ENCODE results near the gene CDX1.

The CDX1 gene

GRCh38 chr5:150213530-150213929, 47.0 kb downstream of the CDX1 start:
- Histone ChIP-seq H3K4me1 (ENCODE audit: control insufficient read depth, insufficient read depth, low read depth, low read length) (peaks cover 12% of the 10 kb centered on the region), H3K79me1 (replicated peaks; ENCODE audit: low read length, poor library complexity, severe bottlenecking) (no peaks in the 10 kb centered on the region), H3K4ac (ENCODE audit: low read depth in 1 of 2, low read length in 2 of 2) (no peak overlapping the region), H2BK12ac (ENCODE audit: low read length in 2 of 2) (no peak overlapping the region), H2BK120ac (ENCODE audit: low read depth, low read length) (no peak overlapping the region), H2BK15ac (ENCODE audit: low read depth, poor library complexity, severe bottlenecking) (no peak overlapping the region), H3K18ac (ENCODE audit: low read depth in 1 of 2, low read length in 2 of 2) (no peak overlapping the region), H2AFZ (ENCODE audit: low read depth, low read length) (no peak overlapping the region), H3K14ac (ENCODE audit: low read length in 2 of 2) (no peak overlapping the region), H2AK5ac (ENCODE audit: low read length, severe bottlenecking) (no peak overlapping the region), H3K36me3 (ENCODE audit: control insufficient read depth in 1 of 2, insufficient read depth in 2 of 2, low read depth in 1 of 2, low read length in 2 of 2) (no peaks in the 10 kb centered on the region), H3K9me3 (ENCODE audit: control insufficient read depth, low read length) (no peaks in the 10 kb centered on the region), H3K4me3 (ENCODE audit: insufficient read depth in 1 of 2, low read depth in 1 of 2, low read length in 2 of 2) (peak overlapping the region in 1 of 2 experiments; percentile 13), H3K4me2 (ENCODE audit: low read length, poor library complexity, severe bottlenecking) (no peak overlapping the region), H4K8ac (ENCODE audit: low read length) (no peak overlapping the region), H3K9ac (ENCODE audit: low read length) (peak overlapping the region; percentile 74), H3K23ac (ENCODE audit: low read length in 2 of 2) (no peak overlapping the region), H3K27ac (ENCODE audit: low read length, poor library complexity, severe bottlenecking) (no peak overlapping the region), H4K91ac (ENCODE audit: low read length) (no peak overlapping the region), H2BK5ac (ENCODE audit: low read depth, low read length, poor library complexity, severe bottlenecking) (no peak overlapping the region), H3K27me3 (ENCODE audit: control insufficient read depth in 1 of 2, insufficient read depth in 1 of 2, low read length in 2 of 2) (no peaks in the 10 kb centered on the region)
- DNase-seq = peak; percentile 18
- 60% methylated on average over 6 of the region's 6 CpGs for WGBS

- no peak overlapping the region for H2BK120ac ChIP-seq (ENCODE audit: low read depth, low read length)
- no peak overlapping the region for H3K14ac ChIP-seq (ENCODE audit: low read length in 2 of 2)
- no peaks in the 10 kb centered on the region for H3K36me3 ChIP-seq (ENCODE audit: control insufficient read depth in 1 of 2, insufficient read depth in 2 of 2, low read depth in 1 of 2, low read length in 2 of 2)
- WGBS = 79% methylated on average over 7 of the region's 7 CpGs
- H3K18ac ChIP-seq (ENCODE audit: low read depth in 1 of 2, low read length in 2 of 2) = no peak overlapping the region
- peak overlapping the region in 1 of 2 experiments; percentile 6 for H2BK12ac ChIP-seq (ENCODE audit: low read length in 2 of 2)
- no peak overlapping the region for H3K4me2 ChIP-seq (ENCODE audit: low read length, poor library complexity, severe bottlenecking)
- DNase-seq = peak; percentile 44
- no peak overlapping the region for H2AFZ ChIP-seq (ENCODE audit: low read depth, low read length)
- no peak overlapping the region for H2BK15ac ChIP-seq (ENCODE audit: low read depth, poor library complexity, severe bottlenecking)
- H3K23ac ChIP-seq (ENCODE audit: low read length in 2 of 2) = no peak overlapping the region
- H3K4ac ChIP-seq (ENCODE audit: low read depth in 1 of 2, low read length in 2 of 2) = peak overlapping the region in 1 of 2 experiments; percentile 24
- H3K9ac ChIP-seq (ENCODE audit: low read length) = peak overlapping the region; percentile 74
- H4K91ac ChIP-seq (ENCODE audit: low read length) = no peak overlapping the region
- H3K4me1 ChIP-seq (ENCODE audit: control insufficient read depth, insufficient read depth, low read depth, low read length) = peaks cover 5% of the 10 kb centered on the region
- H2AK5ac ChIP-seq (ENCODE audit: low read length, severe bottlenecking) = no peak overlapping the region
- H2BK5ac ChIP-seq (ENCODE audit: low read depth, low read length, poor library complexity, severe bottlenecking) = no peak overlapping the region
- no peaks in the 10 kb centered on the region for H3K79me1 ChIP-seq (replicated peaks; ENCODE audit: low read length, poor library complexity, severe bottlenecking)
- H3K27ac ChIP-seq (ENCODE audit: low read length, poor library complexity, severe bottlenecking) = no peak overlapping the region
- no peaks in the 10 kb centered on the region for H3K9me3 ChIP-seq (ENCODE audit: control insufficient read depth, low read length)
- peak overlapping the region; percentile 5 for H4K8ac ChIP-seq (ENCODE audit: low read length)
- no peak overlapping the region for H3K4me3 ChIP-seq (ENCODE audit: insufficient read depth in 1 of 2, low read depth in 1 of 2, low read length in 2 of 2)
- H3K27me3 ChIP-seq (ENCODE audit: control insufficient read depth in 1 of 2, insufficient read depth in 1 of 2, low read length in 2 of 2) = no peaks in the 10 kb centered on the region
Observed at GRCh38 chr5:150214289-150214688, 47.7 kb downstream of the CDX1 start.

- H3K79me1 ChIP-seq (replicated peaks; ENCODE audit: low read length, poor library complexity, severe bottlenecking) = no peaks in the 10 kb centered on the region
- no peak overlapping the region for H4K8ac ChIP-seq (ENCODE audit: low read length)
- H3K4me3 ChIP-seq (ENCODE audit: insufficient read depth in 1 of 2, low read depth in 1 of 2, low read length in 2 of 2) = no peak overlapping the region
- no peak overlapping the region for H2BK12ac ChIP-seq (ENCODE audit: low read length in 2 of 2)
- no peak overlapping the region for H2AFZ ChIP-seq (ENCODE audit: low read depth, low read length)
- H2AK5ac ChIP-seq (ENCODE audit: low read length, severe bottlenecking) = no peak overlapping the region
- no peak overlapping the region for H4K91ac ChIP-seq (ENCODE audit: low read length)
- no peak overlapping the region for H2BK15ac ChIP-seq (ENCODE audit: low read depth, poor library complexity, severe bottlenecking)
- H2BK120ac ChIP-seq (ENCODE audit: low read depth, low read length) = no peak overlapping the region
- no peak overlapping the region for H2BK5ac ChIP-seq (ENCODE audit: low read depth, low read length, poor library complexity, severe bottlenecking)
- H3K23ac ChIP-seq (ENCODE audit: low read length in 2 of 2) = no peak overlapping the region
- no peaks in the 10 kb centered on the region for H3K27me3 ChIP-seq (ENCODE audit: control insufficient read depth in 1 of 2, insufficient read depth in 1 of 2, low read length in 2 of 2)
- peak overlapping the region in 1 of 2 experiments; percentile 42 for H3K14ac ChIP-seq (ENCODE audit: low read length in 2 of 2)
- no peak overlapping the region for H3K4me2 ChIP-seq (ENCODE audit: low read length, poor library complexity, severe bottlenecking)
- H3K4ac ChIP-seq (ENCODE audit: low read depth in 1 of 2, low read length in 2 of 2) = no peak overlapping the region
- H3K9ac ChIP-seq (ENCODE audit: low read length) = peak overlapping the region; percentile 74
- H3K18ac ChIP-seq (ENCODE audit: low read depth in 1 of 2, low read length in 2 of 2) = no peak overlapping the region
- no peaks in the 10 kb centered on the region for H3K9me3 ChIP-seq (ENCODE audit: control insufficient read depth, low read length)
- peaks cover 3% of the 10 kb centered on the region for H3K4me1 ChIP-seq (ENCODE audit: control insufficient read depth, insufficient read depth, low read depth, low read length)
- 88% methylated on average over 8 of the region's 10 CpGs for WGBS
- no peak for DNase-seq
- no peaks in the 10 kb centered on the region for H3K36me3 ChIP-seq (ENCODE audit: control insufficient read depth in 1 of 2, insufficient read depth in 2 of 2, low read depth in 1 of 2, low read length in 2 of 2)
- no peak overlapping the region for H3K27ac ChIP-seq (ENCODE audit: low read length, poor library complexity, severe bottlenecking)
Observed at GRCh38 chr5:150215979-150216944, 49.7 kb downstream of the CDX1 start.

- Histone ChIP-seq H3K27ac (ENCODE audit: low read length, poor library complexity, severe bottlenecking) (no peak overlapping the region), H4K91ac (ENCODE audit: low read length) (peak overlapping the region; percentile 10), H3K36me3 (ENCODE audit: control insufficient read depth in 1 of 2, insufficient read depth in 2 of 2, low read depth in 1 of 2, low read length in 2 of 2) (no peaks in the 10 kb centered on the region), H2AFZ (ENCODE audit: low read depth, low read length) (no peak overlapping the region), H3K9ac (ENCODE audit: low read length) (peak overlapping the region; percentile 53), H4K8ac (ENCODE audit: low read length) (no peak overlapping the region), H2AK5ac (ENCODE audit: low read length, severe bottlenecking) (no peak overlapping the region), H2BK12ac (ENCODE audit: low read length in 2 of 2) (no peak overlapping the region), H2BK120ac (ENCODE audit: low read depth, low read length) (no peak overlapping the region), H3K4me3 (ENCODE audit: insufficient read depth in 1 of 2, low read depth in 1 of 2, low read length in 2 of 2) (no peak overlapping the region), H3K9me3 (ENCODE audit: control insufficient read depth, low read length) (no peaks in the 10 kb centered on the region), H2BK5ac (ENCODE audit: low read depth, low read length, poor library complexity, severe bottlenecking) (no peak overlapping the region), H3K4ac (ENCODE audit: low read depth in 1 of 2, low read length in 2 of 2) (no peak overlapping the region), H3K27me3 (ENCODE audit: control insufficient read depth in 1 of 2, insufficient read depth in 1 of 2, low read length in 2 of 2) (no peaks in the 10 kb centered on the region), H3K79me1 (replicated peaks; ENCODE audit: low read length, poor library complexity, severe bottlenecking) (no peaks in the 10 kb centered on the region), H3K14ac (ENCODE audit: low read length in 2 of 2) (no peak overlapping the region), H3K18ac (ENCODE audit: low read depth in 1 of 2, low read length in 2 of 2) (no peak overlapping the region), H3K4me2 (ENCODE audit: low read length, poor library complexity, severe bottlenecking) (no peak overlapping the region), H3K23ac (ENCODE audit: low read length in 2 of 2) (no peak overlapping the region), H3K4me1 (ENCODE audit: control insufficient read depth, insufficient read depth, low read depth, low read length) (peaks cover 3% of the 10 kb centered on the region), H2BK15ac (ENCODE audit: low read depth, poor library complexity, severe bottlenecking) (no peak overlapping the region)
- 100% methylated on average over 1 of the region's 2 CpGs for WGBS
- no peak for DNase-seq
Observed at GRCh38 chr5:150217038-150217437, 50.5 kb downstream of the CDX1 start.
